Pancreas (tissue), 10 donors: ENCODE results near the gene ATG7. TPM values are rescaled to one million over a fixed set of nuclear protein-coding genes. Genes with fewer than 3 reads are reported as not detected.
"Not testable (repeated sequence)": the region's sequence is repeated elsewhere in the genome, so short reads cannot be mapped to it uniquely, and the experiment has no call there.

Experiments
- ATAC-seq, 4 donors: fragments of 200-7000 bp; cut with Tn5 transposase; one replicate each; pipeline versions ENCODE4 v1.8.0 to v1.9.1; 2020; ENCODE audit warnings: mild to moderate bottlenecking in 4 of 4, moderate library complexity in 4 of 4
- DNase-seq, 6 donors: peaks; one replicate each; pipeline ENCODE4 v3.0.0-alpha.2; 2020
- FAIRE-seq: peaks from 2 replicates; lab custom pipeline; 2012; peaks lifted over from hg19 to GRCh38; lab: Jason Lieb, UNC
- H3K27ac ChIP-seq, 4 donors: fragments of 200-600 bp; sonication (generic); 1 replicate in 3 of 4; 2 replicates in 1 of 4; pipeline versions ENCODE4 v1.5.0 to v1.8.0; 2020
- H3K27me3 ChIP-seq, 4 donors: fragments of 200-600 bp; one replicate each; pipeline ENCODE4 v1.8.0; 2021
- H3K36me3 ChIP-seq, 3 donors: fragments of 200-600 bp; sonication (generic) in 1 of 3; one replicate each; pipeline versions ENCODE4 v1.5.0 to v1.8.0; 2020 to 2021
- H3K4me1 ChIP-seq, 3 donors: fragments of 200-600 bp; one replicate each; pipeline ENCODE4 v1.8.0; 2021
- H3K4me3 ChIP-seq, 4 donors: fragments of 200-600 bp; sonication (generic) in 2 of 4; one replicate each; pipeline versions ENCODE4 v1.5.0 to v1.8.0; 2020 to 2021
- H3K9me3 ChIP-seq, 4 donors: fragments of 200-600 bp; one replicate each; pipeline ENCODE4 v1.8.0; 2021
- WGBS, 2 donors: extraction: QIAGEN DNeasy Blood & Tissue Kit; methylation state at CpG; one replicate each; pipeline ENCODE4 v1.1.7; 2013; 5-methylcytosine and 5-hydroxymethylcytosine counted together
- intact Hi-C, 3 donors: fragments of 100-400 bp; cut with DNase I; formaldehyde crosslinking; loops; one replicate each; pipeline versions ENCODE4 v1.11.1 to v1.14.2; 2022
- polyA plus RNA-seq, 2 donors: library from polyadenylated mRNA; stranded (reverse); fragments of 200-250 nt; gene quantifications; one replicate each; pipeline ENCODE4 v1.2.3, GENCODE V29; 2013
- total RNA-seq, 6 donors: library from RNA; stranded (reverse); fragmentation: NEBNext Ultra II Directional in 4 of 6; extraction: Animal tissue kit (Norgen Biotek cat#: 25700) in 4 of 6; gene quantifications; one replicate each; pipeline versions ENCODE4 v1.2.1 to v1.2.4, GENCODE V29; 2021 to 2023
- TF ChIP-seq, protein P1 (sequence below), 4 donors: fragments of 200-600 bp; sonication (generic) in 3 of 4; IDR thresholded peaks; one replicate each; pipeline versions ENCODE4 v1.5.0 to v1.8.0; 2021; ENCODE audit warnings: antibody characterized with exemption in 4 of 4
- donor health status: healthy with polysubstance abuse.
- donor health status: DM: no; HTN: no; CAD: no; lungs with moderate emphysema.
- donor health status: DM: no; HTN: no; CAD: no.
- donor health status: control.
- donor health status: control.
- donor health status: Bipolar disorder and iron deficiency.
- donor health status: DM: yes; HTN: yes; CAD: no.
- donor health status: DM: no; HTN: no; CAD: no.
- donor health status: DM: no; HTN: no; CAD: no.
- donor health status: DM: yes; HTN: yes; CAD: no.

ATG7 gene
- total and polyA plus RNA-seq, 8 donors: 5.1 to 28.0 (median 15.7) TPM

DNA sequence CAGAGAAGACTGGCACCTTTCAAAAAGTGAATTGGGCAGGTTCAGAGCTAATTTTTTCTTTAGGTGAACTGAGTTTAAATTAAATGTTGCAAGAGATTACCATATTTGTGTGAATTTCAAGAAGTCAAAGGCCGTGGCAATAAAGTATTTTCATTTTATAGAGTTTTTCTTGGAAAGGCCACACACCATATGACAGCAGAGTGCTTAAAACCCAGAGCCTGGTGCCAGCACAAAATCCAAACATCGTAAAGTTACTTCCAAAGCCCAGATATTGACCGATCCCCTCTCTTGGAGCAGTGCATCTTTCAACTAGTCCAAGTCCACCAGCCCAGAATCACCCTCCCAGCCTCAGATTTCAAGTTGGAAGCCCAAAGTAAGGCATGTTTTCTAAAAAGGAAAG, 207.0 kb downstream of the ATG7 start:
- H3K4me1 ChIP-seq: peaks cover 8 to 24% (median 10%) of the 10 kb centered on the region in 3 donors
- H3K36me3 ChIP-seq: no peaks in the 10 kb centered on the region
- H3K4me3 ChIP-seq: no peak overlapping the region
- 94 to 95% methylated on average over 3 of the region's 3 CpGs for WGBS, 2 donors
- DNase-seq (no peak), FAIRE-seq (no peak), ATAC-seq (no peak)
- intact Hi-C loops: no loop called here
- H3K27me3 ChIP-seq: no peaks in the 10 kb centered on the region
- no peaks in the 10 kb centered on the region for H3K9me3 ChIP-seq
- TF ChIP-seq, protein P1, sequence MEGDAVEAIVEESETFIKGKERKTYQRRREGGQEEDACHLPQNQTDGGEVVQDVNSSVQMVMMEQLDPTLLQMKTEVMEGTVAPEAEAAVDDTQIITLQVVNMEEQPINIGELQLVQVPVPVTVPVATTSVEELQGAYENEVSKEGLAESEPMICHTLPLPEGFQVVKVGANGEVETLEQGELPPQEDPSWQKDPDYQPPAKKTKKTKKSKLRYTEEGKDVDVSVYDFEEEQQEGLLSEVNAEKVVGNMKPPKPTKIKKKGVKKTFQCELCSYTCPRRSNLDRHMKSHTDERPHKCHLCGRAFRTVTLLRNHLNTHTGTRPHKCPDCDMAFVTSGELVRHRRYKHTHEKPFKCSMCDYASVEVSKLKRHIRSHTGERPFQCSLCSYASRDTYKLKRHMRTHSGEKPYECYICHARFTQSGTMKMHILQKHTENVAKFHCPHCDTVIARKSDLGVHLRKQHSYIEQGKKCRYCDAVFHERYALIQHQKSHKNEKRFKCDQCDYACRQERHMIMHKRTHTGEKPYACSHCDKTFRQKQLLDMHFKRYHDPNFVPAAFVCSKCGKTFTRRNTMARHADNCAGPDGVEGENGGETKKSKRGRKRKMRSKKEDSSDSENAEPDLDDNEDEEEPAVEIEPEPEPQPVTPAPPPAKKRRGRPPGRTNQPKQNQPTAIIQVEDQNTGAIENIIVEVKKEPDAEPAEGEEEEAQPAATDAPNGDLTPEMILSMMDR (IDR thresholded peaks at IDR 0.05): no peak
- H3K27ac ChIP-seq: no peak overlapping the region

DNA sequence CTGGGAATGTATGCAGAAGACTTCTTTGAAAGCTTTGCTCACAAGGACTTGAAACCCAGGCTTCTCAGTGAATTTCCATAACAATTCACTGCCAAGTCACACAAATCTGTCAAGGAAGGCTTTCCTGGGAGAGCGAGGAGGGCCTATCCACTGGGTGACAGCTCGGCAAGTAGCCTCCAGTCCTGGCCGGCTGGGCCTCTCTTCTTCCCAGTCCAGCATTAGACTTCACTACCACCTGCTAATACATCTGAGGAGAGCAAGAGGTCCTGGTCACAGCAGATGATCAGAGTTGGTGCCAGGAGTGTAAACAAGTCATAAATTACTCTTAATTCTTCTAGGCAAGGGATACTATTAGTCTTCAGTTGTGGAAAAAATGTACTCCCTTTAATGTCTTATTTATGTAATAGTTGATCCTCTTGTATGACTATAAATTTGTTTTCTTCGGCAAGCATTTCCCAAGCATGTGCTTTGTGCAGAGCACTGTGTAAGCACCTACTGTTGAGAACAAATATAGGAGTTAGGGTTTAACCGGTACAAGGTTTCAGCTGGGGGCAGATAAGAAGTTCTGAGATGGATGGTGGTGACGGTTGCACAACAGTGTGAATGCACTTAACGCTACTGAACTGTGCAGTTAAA, 208.6 kb downstream of the ATG7 start:
- no peaks in the 10 kb centered on the region for H3K27me3 ChIP-seq
- peak overlapping the region; percentile 11 to 54 (median 46) for H3K27ac ChIP-seq
- DNase-seq (peak in 3 of 6 donors; percentile 14 to 58 (median 24)), ATAC-seq (peak; percentile 83 to 90 (median 88)), FAIRE-seq (peak; percentile 53)
- H3K9me3 ChIP-seq: no peaks in the 10 kb centered on the region
- peaks cover 8 to 24% (median 10%) of the 10 kb centered on the region in 3 donors for H3K4me1 ChIP-seq
- no peaks in the 10 kb centered on the region for H3K36me3 ChIP-seq
- WGBS, 2 donors: 14 to 19% methylated on average over 7 of the region's 7 CpGs
- TF ChIP-seq, protein P1 (IDR thresholded peaks at IDR 0.05): no peak
- H3K4me3 ChIP-seq: no peak overlapping the region
- intact Hi-C loops: no loop called here

DNA sequence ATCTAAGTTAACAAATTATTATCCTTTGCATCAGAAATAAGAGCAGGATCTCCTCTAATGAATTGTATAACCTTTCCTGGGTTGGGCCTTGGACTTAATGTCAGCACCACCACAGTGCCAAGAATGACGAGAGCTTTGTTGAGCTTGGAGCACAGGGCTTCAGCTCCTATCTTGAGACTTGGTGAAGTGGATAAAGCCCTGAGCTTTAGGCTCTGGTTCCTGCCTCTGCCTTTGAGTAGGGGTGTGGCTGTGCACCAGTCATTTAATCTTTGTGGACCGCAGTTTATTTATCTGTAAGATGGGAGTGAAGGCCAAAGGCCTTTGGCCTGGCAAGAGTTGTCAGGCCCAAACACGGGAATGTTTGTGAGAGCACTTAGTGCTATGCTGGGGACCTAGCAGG, 209.4 kb downstream of the ATG7 start:
- DNase-seq (peak in 1 of 6 donors; percentile 26), FAIRE-seq (no peak), ATAC-seq (peak; percentile 75 to 81 (median 76))
- Histone ChIP-seq H3K36me3 (no peaks in the 10 kb centered on the region), H3K27me3 (no peaks in the 10 kb centered on the region), H3K4me1 (peaks cover 8 to 24% (median 10%) of the 10 kb centered on the region in 3 donors), H3K27ac (peak overlapping the region in 2 of 4 donors; percentile 15 to 17), H3K9me3 (no peaks in the 10 kb centered on the region), H3K4me3 (no peak overlapping the region)
- 16 to 28% methylated on average over 3 of the region's 3 CpGs for WGBS, 2 donors
- intact Hi-C loops: no loop called here
- TF ChIP-seq, protein P1 (IDR thresholded peaks at IDR 0.05): no peak

DNA sequence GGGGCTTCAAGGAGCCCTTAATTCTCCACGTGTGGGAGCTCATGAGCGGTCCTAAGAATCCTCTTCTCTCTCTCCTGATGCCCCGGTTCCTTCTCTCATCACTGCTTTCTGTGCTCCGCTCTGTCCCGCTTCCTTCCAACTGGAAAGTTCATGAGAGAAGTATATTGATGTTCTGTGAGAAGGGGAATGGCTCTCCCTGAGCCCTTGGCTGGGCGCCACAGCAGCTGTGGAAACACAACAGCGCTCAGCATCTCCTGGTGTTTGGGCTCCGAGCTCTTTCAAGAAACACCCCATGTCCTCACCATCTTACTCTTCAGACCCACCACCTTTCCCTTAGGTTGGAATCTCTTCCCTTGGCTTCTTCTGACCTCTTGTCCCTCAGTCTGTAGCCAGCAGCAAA, 209.8 kb downstream of the ATG7 start:
- H3K4me3 ChIP-seq: no peak overlapping the region
- WGBS, 2 donors: 75 to 79% methylated on average over 8 of the region's 8 CpGs
- peak in 5 of 6 donors; percentile 11 to 75 (median 59) for DNase-seq
- TF ChIP-seq, protein P1 (IDR thresholded peaks at IDR 0.05): no peak
- peaks cover 8 to 24% (median 10%) of the 10 kb centered on the region in 3 donors for H3K4me1 ChIP-seq
- FAIRE-seq: no peak
- intact Hi-C loops: no loop called here
- no peaks in the 10 kb centered on the region for H3K9me3 ChIP-seq
- H3K36me3 ChIP-seq: no peaks in the 10 kb centered on the region
- H3K27ac ChIP-seq: peak overlapping the region in 2 of 4 donors; percentile 15 to 17
- peak; percentile 10 to 43 (median 32) for ATAC-seq
- H3K27me3 ChIP-seq: no peaks in the 10 kb centered on the region

DNA sequence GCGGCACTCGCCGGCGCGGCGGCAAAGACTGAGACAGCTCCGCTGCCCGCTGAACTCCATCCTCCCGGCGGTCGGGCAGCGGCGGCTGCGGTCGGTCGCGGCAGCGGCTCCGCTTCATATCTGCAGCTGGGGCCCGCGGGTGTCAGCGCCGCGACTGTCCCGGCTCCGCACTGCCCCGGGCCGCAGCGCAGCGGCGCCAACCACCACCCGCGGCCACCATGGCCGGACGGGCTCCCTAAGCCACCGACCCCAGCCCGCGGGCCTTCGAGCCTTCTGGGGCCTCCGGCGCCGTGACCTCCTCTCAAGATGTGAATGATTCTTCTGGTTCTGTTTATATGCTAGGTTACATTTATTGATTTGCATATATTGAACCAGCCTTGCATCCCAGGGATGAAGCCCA, 216.2 kb downstream of the ATG7 start:
- H3K27ac ChIP-seq, H3K27me3 ChIP-seq, H3K36me3 ChIP-seq, H3K9me3 ChIP-seq, H3K4me1 ChIP-seq, intact Hi-C loops, FAIRE-seq, ATAC-seq, DNase-seq, H3K4me3 ChIP-seq: not testable (repeated sequence)
- 97 to 98% methylated on average over 35 to 42 of the region's 42 CpGs for WGBS, 2 donors
